ENCODE results near the gene FAM168B. TPM values are rescaled to one million over a fixed set of nuclear protein-coding genes. Genes with fewer than 3 reads are reported as not detected.

The FAM168B gene
- total RNA-seq, 1 donor from 2014 or later: 111 TPM

- no peak overlapping the region for H3K4me3 Mint-ChIP-seq (ENCODE audit: unreplicated experiment)
- no peak for TF ChIP-seq CTCF (IDR thresholded peaks at IDR 0.05)
- H3K9me3 Mint-ChIP-seq (ENCODE audit: unreplicated experiment): no peaks in the 10 kb centered on the region
- H3K4me1 Mint-ChIP-seq (ENCODE audit: unreplicated experiment): peaks cover 7% of the 10 kb centered on the region
- no peak overlapping the region for H3K27ac Mint-ChIP-seq (ENCODE audit: unreplicated experiment)
- peaks cover 4% of the 10 kb centered on the region for H3K27me3 Mint-ChIP-seq (ENCODE audit: unreplicated experiment)
- H3K36me3 Mint-ChIP-seq (ENCODE audit: unreplicated experiment): no peaks in the 10 kb centered on the region
- DNase-seq (ENCODE audit: extremely low spot score, unreplicated experiment): peak; percentile 69
Measured at GRCh38 chr2:131037398-131038257, 55.6 kb downstream of the FAM168B start.

- H3K27me3 Mint-ChIP-seq (ENCODE audit: unreplicated experiment): peaks cover 4% of the 10 kb centered on the region
- TF ChIP-seq CTCF (IDR thresholded peaks at IDR 0.05): no peak
- H3K36me3 Mint-ChIP-seq (ENCODE audit: unreplicated experiment): no peaks in the 10 kb centered on the region
- peaks cover 7% of the 10 kb centered on the region for H3K4me1 Mint-ChIP-seq (ENCODE audit: unreplicated experiment)
- no peaks in the 10 kb centered on the region for H3K9me3 Mint-ChIP-seq (ENCODE audit: unreplicated experiment)
- H3K4me3 Mint-ChIP-seq (ENCODE audit: unreplicated experiment): no peak overlapping the region
- DNase-seq (ENCODE audit: extremely low spot score, unreplicated experiment): peak; percentile 79
- no peak overlapping the region for H3K27ac Mint-ChIP-seq (ENCODE audit: unreplicated experiment)
Measured at GRCh38 chr2:131036696-131037397, 56.4 kb downstream of the FAM168B start.

- H3K4me3 Mint-ChIP-seq (ENCODE audit: unreplicated experiment): peak overlapping the region; percentile 60
- no peak for TF ChIP-seq CTCF (IDR thresholded peaks at IDR 0.05)
- peaks cover 7% of the 10 kb centered on the region for H3K4me1 Mint-ChIP-seq (ENCODE audit: unreplicated experiment)
- no peaks in the 10 kb centered on the region for H3K36me3 Mint-ChIP-seq (ENCODE audit: unreplicated experiment)
- H3K9me3 Mint-ChIP-seq (ENCODE audit: unreplicated experiment): no peaks in the 10 kb centered on the region
- no peak overlapping the region for H3K27ac Mint-ChIP-seq (ENCODE audit: unreplicated experiment)
- peak; percentile 59 for DNase-seq (ENCODE audit: extremely low spot score, unreplicated experiment)
- H3K27me3 Mint-ChIP-seq (ENCODE audit: unreplicated experiment): peaks cover 4% of the 10 kb centered on the region
Measured at GRCh38 chr2:131036269-131036668, 57.0 kb downstream of the FAM168B start.

GRCh38 chr2:131035826-131036231, 57.4 kb downstream of the FAM168B start:
- DNase-seq (ENCODE audit: extremely low spot score, unreplicated experiment): peak; percentile 76
- TF ChIP-seq CTCF (IDR thresholded peaks at IDR 0.05): no peak
- H3K27me3 Mint-ChIP-seq (ENCODE audit: unreplicated experiment): peaks cover 4% of the 10 kb centered on the region
- H3K36me3 Mint-ChIP-seq (ENCODE audit: unreplicated experiment): no peaks in the 10 kb centered on the region
- no peak overlapping the region for H3K27ac Mint-ChIP-seq (ENCODE audit: unreplicated experiment)
- no peaks in the 10 kb centered on the region for H3K9me3 Mint-ChIP-seq (ENCODE audit: unreplicated experiment)
- peaks cover 7% of the 10 kb centered on the region for H3K4me1 Mint-ChIP-seq (ENCODE audit: unreplicated experiment)
- H3K4me3 Mint-ChIP-seq (ENCODE audit: unreplicated experiment): peak overlapping the region; percentile 60

All from osteocyte (in vitro differentiated cells).